SU-DHL-6 (cell line): ENCODE results near the gene SPTBN1.
A peak's percentile ranks its signal among the peaks of the same experiment; 100 is the strongest.

Experiments
- H2AFZ ChIP-seq: fragments of 200-600 bp; sonication (generic); 2 replicates; pipeline ENCODE4 v1.6.1; 2014; ENCODE audit warnings: low read depth, mild to moderate bottlenecking, moderate library complexity, mixed read lengths, antibody characterized with exemption, low read length; ENCODE audit not compliant: severe bottlenecking
- H3F3A ChIP-seq: fragments of 200-600 bp; shearing (Covaris generic); 2 replicates; pipeline ENCODE4 v1.6.0; 2016; ENCODE audit warnings: antibody characterized with exemption, mild to moderate bottlenecking; ENCODE audit not compliant: insufficient read depth
- H3K27ac ChIP-seq: fragments of 200-600 bp; sonication (generic); 2 replicates; pipeline ENCODE4 v1.5.1; 2016; ENCODE audit warnings: low read depth, mild to moderate bottlenecking, low read length, moderate library complexity, mixed read lengths
- H3K27me3 ChIP-seq: fragments of 200-600 bp; sonication (generic), shearing (Covaris generic); 2 replicates; pipeline ENCODE4 v1.6.0; 2014; ENCODE audit warnings: mild to moderate bottlenecking, low read length
- H3K36me3 ChIP-seq: fragments of 200-600 bp; sonication (generic); 2 replicates; pipeline ENCODE4 v1.6.1; 2014; ENCODE audit warnings: mild to moderate bottlenecking, low read length, mixed read lengths
- H3K4me2 ChIP-seq: fragments of 300-600, 200-600 bp; shearing (Covaris generic), sonication (generic); 2 replicates; pipeline ENCODE4 v1.6.0; 2014; ENCODE audit warnings: low read length, low read depth, mild to moderate bottlenecking; ENCODE audit not compliant: poor library complexity, severe bottlenecking
- H3K4me3 ChIP-seq: fragments of 200-600 bp; sonication (generic); 2 replicates; pipeline ENCODE4 v1.5.1; 2014; ENCODE audit warnings: antibody characterized with exemption, low read length, mild to moderate bottlenecking, mixed read lengths; ENCODE audit not compliant: insufficient read depth, poor library complexity, severe bottlenecking
- H3K79me2 ChIP-seq: fragments of 200-600 bp; sonication (generic); 2 replicates; pipeline ENCODE4 v1.6.1; 2014; ENCODE audit warnings: mild to moderate bottlenecking, low read length, moderate library complexity; ENCODE audit not compliant: insufficient read depth
- H3K9ac ChIP-seq: fragments of 200-600 bp; sonication (generic); 2 replicates; pipeline ENCODE4 v1.7.0; 2014; ENCODE audit warnings: mild to moderate bottlenecking, low read length
- H3K9me2 ChIP-seq: fragments of 200-600 bp; sonication (generic); replicated peaks from 2 replicates; pipeline ENCODE4 v1.6.1; 2014; ENCODE audit warnings: low read length; ENCODE audit not compliant: insufficient read depth
- H3K9me3 ChIP-seq: fragments of 200-600 bp; sonication (generic); 2 replicates; pipeline ENCODE4 v1.6.1; 2014; ENCODE audit warnings: low read length, mixed read lengths; ENCODE audit not compliant: insufficient read depth
- H4K20me1 ChIP-seq: fragments of 200-600 bp; sonication (generic); 2 replicates; pipeline ENCODE4 v1.6.1; 2014; ENCODE audit warnings: low read depth, mild to moderate bottlenecking, antibody characterized with exemption, low read length, moderate library complexity, mixed read lengths
- CTCF ChIP-seq: fragments of 200-600 bp; sonication (generic); IDR thresholded peaks from one replicate; pipeline ENCODE4 v1.5.1; 2017; ENCODE audit warnings: antibody characterized with exemption, mild to moderate bottlenecking, low read length, moderate library complexity; ENCODE audit not compliant: insufficient read depth, poor library complexity, severe bottlenecking
- EZH2phosphoT487 ChIP-seq: fragments of 200-600 bp; sonication (generic), shearing (Covaris generic); conservative IDR thresholded peaks from 2 replicates; pipeline ENCODE4 v1.6.1; 2018; ENCODE audit warnings: mild to moderate bottlenecking, antibody characterized with exemption, low read length, moderate library complexity, mixed read lengths

Gene SPTBN1

GRCh38 chr2:54409752-54410151, 46.4 kb upstream of the SPTBN1 start:
- Histone ChIP-seq H3K79me2 (no peaks in the 10 kb centered on the region), H2AFZ (peak overlapping the region; percentile 39)
- TF ChIP-seq CTCF = no peak
- no peak for TF ChIP-seq EZH2phosphoT487

GRCh38 chr2:54411801-54412354, 44.2 kb upstream of the SPTBN1 start:
- no peak overlapping the region for H2AFZ ChIP-seq
- no peaks in the 10 kb centered on the region for H3F3A ChIP-seq
- H3K27me3 ChIP-seq = no peaks in the 10 kb centered on the region
- H3K36me3 ChIP-seq = no peaks in the 10 kb centered on the region
- no peak overlapping the region for H3K27ac ChIP-seq
- H3K9me2 ChIP-seq = no peaks in the 10 kb centered on the region
- no peak overlapping the region for H3K4me3 ChIP-seq
- no peaks in the 10 kb centered on the region for H3K79me2 ChIP-seq
- H3K4me2 ChIP-seq = no peak overlapping the region
- H4K20me1 ChIP-seq = no peaks in the 10 kb centered on the region
- no peak overlapping the region for H3K9ac ChIP-seq
- no peak for TF ChIP-seq CTCF
- no peak for TF ChIP-seq EZH2phosphoT487
- H3K9me3 ChIP-seq = no peaks in the 10 kb centered on the region

More at GRCh38 chr2:54409752-54410151, 46.4 kb upstream of the SPTBN1 start:
- H3K9ac ChIP-seq = no peak overlapping the region
- H3K27ac ChIP-seq = no peak overlapping the region
- no peaks in the 10 kb centered on the region for H3K36me3 ChIP-seq
- no peak overlapping the region for H3K4me2 ChIP-seq
- no peaks in the 10 kb centered on the region for H3K9me3 ChIP-seq
- no peaks in the 10 kb centered on the region for H4K20me1 ChIP-seq
- H3F3A ChIP-seq = no peaks in the 10 kb centered on the region
- no peak overlapping the region for H3K4me3 ChIP-seq
- H3K9me2 ChIP-seq = no peaks in the 10 kb centered on the region
- H3K27me3 ChIP-seq = no peaks in the 10 kb centered on the region

- H3F3A ChIP-seq = no peaks in the 10 kb centered on the region
- no peak overlapping the region for H2AFZ ChIP-seq
Measured at GRCh38 chr2:54416166-54416813, 39.8 kb upstream of the SPTBN1 start.

More at GRCh38 chr2:54416166-54416813, 39.8 kb upstream of the SPTBN1 start:
- Histone ChIP-seq H3K36me3 (no peaks in the 10 kb centered on the region), H3K9me2 (no peaks in the 10 kb centered on the region), H3K27ac (no peak overlapping the region), H3K9ac (no peak overlapping the region), H3K27me3 (no peaks in the 10 kb centered on the region), H3K79me2 (no peaks in the 10 kb centered on the region), H3K9me3 (no peaks in the 10 kb centered on the region), H3K4me3 (no peak overlapping the region), H4K20me1 (no peaks in the 10 kb centered on the region), H3K4me2 (no peak overlapping the region)
- TF ChIP-seq CTCF (no peak), EZH2phosphoT487 (no peak)
